PC-3 (cell line): Measurements from ENCODE around the gene CXorf49. TPM values are rescaled to one million over a fixed set of nuclear protein-coding genes. Genes with fewer than 3 reads are reported as not detected.

Experiments used
- total RNA-seq: library from RNA; depleted of rRNA; stranded (reverse); fragments of >200 nt; gene quantifications from 2 replicates; pipeline ENCODE4 v1.2.3, GENCODE V29; 2014; rRNA removed

Gene CXorf49
- total RNA-seq, 1 experiment from 2014 or later = not detected

Other genes starting within 250 kb of the CXorf49 start
- gene OGT, start 185.2 kb downstream of the CXorf49 start, total RNA-seq = 94.2 and 99.8 TPM in 2 replicates
- gene GCNA, start 139.8 kb downstream of the CXorf49 start, total RNA-seq = 1.6 and 2.9 TPM in 2 replicates
- gene CXCR3, start 99.8 kb downstream of the CXorf49 start, total RNA-seq = not detected in 2 replicates
- gene CXorf49B, start 45.1 kb upstream of the CXorf49 start, total RNA-seq = not detected in 2 replicates
- 0.07 and 0.58 TPM in 2 replicates for gene NHSL2, start 192.6 kb upstream of the CXorf49 start, total RNA-seq